ENCODE data around the gene GABRE. TPM values are rescaled to one million over a fixed set of nuclear protein-coding genes. Genes with fewer than 3 reads are reported as not detected.

Gene GABRE
- total RNA-seq, 1 experiment from 2014 or later: not detected

DNA sequence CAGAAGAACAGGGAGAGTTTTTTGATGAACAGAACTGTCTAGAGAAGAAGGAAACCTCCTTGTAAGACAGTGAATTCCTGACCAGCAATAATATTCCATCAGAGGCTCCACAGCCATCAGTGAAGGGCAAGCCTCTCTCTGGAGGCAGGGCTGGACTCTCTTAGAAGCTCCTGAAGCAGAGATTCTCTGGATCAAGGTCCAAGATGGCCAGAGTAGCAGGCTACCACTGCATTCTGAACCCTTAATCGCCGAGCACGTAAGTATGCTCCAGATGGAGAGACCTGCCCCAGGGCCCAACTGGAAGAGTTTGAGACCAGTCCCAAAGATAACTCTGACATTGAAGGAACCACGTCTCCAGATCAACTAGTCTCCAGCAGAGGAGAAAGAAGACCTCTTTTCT, 16.4 kb downstream of the GABRE start:
- no peak for DNase-seq
- no peaks in the 10 kb centered on the region for H3K4me1 ChIP-seq (ENCODE audit: low read length)
- H3K27ac ChIP-seq (ENCODE audit: low read length): no peak overlapping the region
- no peaks in the 10 kb centered on the region for H3K79me2 ChIP-seq (ENCODE audit: low read length)
- no peak overlapping the region for H3K4me2 ChIP-seq (ENCODE audit: low read depth, low read length, poor library complexity, severe bottlenecking)
- H3K4me3 ChIP-seq (ENCODE audit: low read length): no peak overlapping the region
- no peaks in the 10 kb centered on the region for H3K27me3 ChIP-seq (ENCODE audit: low read length)
- H3K9me2 ChIP-seq (replicated peaks; ENCODE audit: insufficient read depth, low read length): no peaks in the 10 kb centered on the region
- H3K36me3 ChIP-seq (ENCODE audit: insufficient read depth, low read length): no peaks in the 10 kb centered on the region
- no peak overlapping the region for H2AFZ ChIP-seq (ENCODE audit: low read length)
- H3K9ac ChIP-seq (ENCODE audit: low read length): no peak overlapping the region
- H4K20me1 ChIP-seq (ENCODE audit: insufficient read depth, low read depth, low read length): no peaks in the 10 kb centered on the region
- H3K9me3 ChIP-seq (ENCODE audit: low read length): no peaks in the 10 kb centered on the region

DNA sequence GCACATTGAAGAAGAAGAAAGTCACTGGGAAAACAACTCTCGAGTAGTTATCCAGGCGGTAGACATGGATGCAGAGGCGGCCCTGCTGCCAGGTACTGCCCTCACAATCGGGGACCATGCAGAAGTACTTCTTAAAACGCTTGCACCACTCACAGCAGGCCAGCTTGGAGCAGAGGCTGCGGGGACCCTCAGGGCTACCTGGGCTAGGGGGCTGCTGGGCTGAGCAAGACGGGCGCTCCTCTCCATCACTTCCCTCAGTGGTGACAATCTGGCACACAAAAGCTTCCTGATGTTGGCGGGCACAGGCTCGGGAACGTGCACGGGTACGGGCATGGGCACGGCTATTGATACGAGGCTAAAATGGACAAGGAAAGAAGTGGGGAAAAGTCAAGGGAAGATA, 19.7 kb downstream of the GABRE start:
- Histone ChIP-seq H3K4me1 (ENCODE audit: low read length) (no peaks in the 10 kb centered on the region), H3K9me3 (ENCODE audit: low read length) (no peaks in the 10 kb centered on the region), H2AFZ (ENCODE audit: low read length) (no peak overlapping the region), H3K9ac (ENCODE audit: low read length) (no peak overlapping the region), H3K36me3 (ENCODE audit: insufficient read depth, low read length) (no peaks in the 10 kb centered on the region), H3K9me2 (replicated peaks; ENCODE audit: insufficient read depth, low read length) (no peaks in the 10 kb centered on the region), H3K79me2 (ENCODE audit: low read length) (no peaks in the 10 kb centered on the region), H3K4me3 (ENCODE audit: low read length) (no peak overlapping the region), H4K20me1 (ENCODE audit: insufficient read depth, low read depth, low read length) (no peaks in the 10 kb centered on the region), H3K27me3 (ENCODE audit: low read length) (no peaks in the 10 kb centered on the region), H3K27ac (ENCODE audit: low read length) (no peak overlapping the region), H3K4me2 (ENCODE audit: low read depth, low read length, poor library complexity, severe bottlenecking) (no peak overlapping the region)
- no peak for DNase-seq

DNA sequence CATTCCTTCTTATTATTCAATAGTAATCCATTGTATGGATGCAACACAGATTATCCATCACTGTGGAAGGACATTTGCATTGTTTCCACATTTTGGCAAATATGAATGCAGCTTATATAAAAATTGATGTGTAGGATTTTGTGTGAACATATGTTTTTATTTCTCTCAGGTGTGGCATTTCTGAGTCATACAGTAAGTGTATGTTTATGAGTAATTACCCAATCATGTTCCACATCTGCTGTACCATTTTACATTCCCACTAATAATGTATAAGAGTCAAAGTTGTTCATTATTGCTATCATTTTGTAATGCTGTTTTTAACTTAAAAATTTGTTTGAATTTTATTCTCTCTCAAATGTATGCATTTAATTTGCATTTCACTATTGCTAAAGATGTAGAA, 36.3 kb downstream of the GABRE start:
- H4K20me1 ChIP-seq (ENCODE audit: insufficient read depth, low read depth, low read length): no peaks in the 10 kb centered on the region
- no peaks in the 10 kb centered on the region for H3K4me1 ChIP-seq (ENCODE audit: low read length)
- no peak overlapping the region for H2AFZ ChIP-seq (ENCODE audit: low read length)
- no peak overlapping the region for H3K4me2 ChIP-seq (ENCODE audit: low read depth, low read length, poor library complexity, severe bottlenecking)
- H3K9me2 ChIP-seq (replicated peaks; ENCODE audit: insufficient read depth, low read length): no peaks in the 10 kb centered on the region
- no peaks in the 10 kb centered on the region for H3K36me3 ChIP-seq (ENCODE audit: insufficient read depth, low read length)
- H3K9me3 ChIP-seq (ENCODE audit: low read length): no peaks in the 10 kb centered on the region
- H3K27me3 ChIP-seq (ENCODE audit: low read length): no peaks in the 10 kb centered on the region
- no peak for DNase-seq
- no peak overlapping the region for H3K27ac ChIP-seq (ENCODE audit: low read length)
- H3K79me2 ChIP-seq (ENCODE audit: low read length): no peaks in the 10 kb centered on the region
- no peak overlapping the region for H3K9ac ChIP-seq (ENCODE audit: low read length)
- H3K4me3 ChIP-seq (ENCODE audit: low read length): no peak overlapping the region

DNA sequence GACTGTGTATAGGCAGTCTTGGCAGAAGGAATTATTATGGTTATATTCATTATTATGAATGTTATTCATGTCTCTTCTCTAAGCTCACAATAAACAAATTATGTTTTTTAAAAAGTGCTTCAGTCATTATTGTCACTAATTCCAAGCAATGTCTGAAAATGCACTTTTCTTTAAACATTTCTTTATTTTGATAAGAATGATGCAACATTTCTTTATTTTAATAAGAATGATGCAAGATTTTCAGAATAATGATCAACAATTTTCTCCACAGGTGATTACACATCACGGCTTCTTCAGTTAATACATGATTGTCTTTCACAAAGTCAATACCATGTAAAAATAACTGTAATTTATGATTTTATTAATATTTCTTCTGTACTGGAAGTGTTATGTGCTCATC, 39.1 kb downstream of the GABRE start:
- H3K79me2 ChIP-seq (ENCODE audit: low read length): no peaks in the 10 kb centered on the region
- no peaks in the 10 kb centered on the region for H3K9me2 ChIP-seq (replicated peaks; ENCODE audit: insufficient read depth, low read length)
- no peak overlapping the region for H3K4me2 ChIP-seq (ENCODE audit: low read depth, low read length, poor library complexity, severe bottlenecking)
- H4K20me1 ChIP-seq (ENCODE audit: insufficient read depth, low read depth, low read length): no peaks in the 10 kb centered on the region
- no peak overlapping the region for H2AFZ ChIP-seq (ENCODE audit: low read length)
- H3K9me3 ChIP-seq (ENCODE audit: low read length): no peaks in the 10 kb centered on the region
- H3K4me1 ChIP-seq (ENCODE audit: low read length): no peaks in the 10 kb centered on the region
- H3K36me3 ChIP-seq (ENCODE audit: insufficient read depth, low read length): no peaks in the 10 kb centered on the region
- H3K27me3 ChIP-seq (ENCODE audit: low read length): no peaks in the 10 kb centered on the region
- H3K27ac ChIP-seq (ENCODE audit: low read length): no peak overlapping the region
- no peak overlapping the region for H3K9ac ChIP-seq (ENCODE audit: low read length)
- DNase-seq: no peak
- H3K4me3 ChIP-seq (ENCODE audit: low read length): no peak overlapping the region

DNA sequence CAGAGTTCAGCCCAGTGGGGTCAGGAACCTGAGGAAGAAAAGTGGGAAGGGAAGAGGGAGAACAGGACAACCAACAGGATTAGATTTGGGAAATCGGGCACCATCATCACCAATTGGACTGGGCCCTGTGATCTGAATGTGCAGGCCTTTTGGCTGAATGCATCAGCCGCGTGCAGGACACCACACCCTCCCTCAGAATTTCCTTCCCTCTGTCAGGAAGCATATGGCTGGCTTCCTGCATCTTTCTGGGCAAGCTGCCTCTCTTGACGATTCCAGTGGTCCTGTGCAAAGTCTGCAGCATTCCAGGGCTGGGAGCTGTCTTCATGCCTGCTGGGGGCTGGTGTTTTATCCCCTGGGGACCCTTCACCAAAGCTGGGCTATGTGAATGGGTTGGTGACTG, 45.4 kb downstream of the GABRE start:
- Histone ChIP-seq H3K36me3 (ENCODE audit: insufficient read depth, low read length) (no peaks in the 10 kb centered on the region), H2AFZ (ENCODE audit: low read length) (no peak overlapping the region), H3K9me3 (ENCODE audit: low read length) (no peaks in the 10 kb centered on the region), H3K4me3 (ENCODE audit: low read length) (no peak overlapping the region), H3K4me1 (ENCODE audit: low read length) (no peaks in the 10 kb centered on the region), H3K9me2 (replicated peaks; ENCODE audit: insufficient read depth, low read length) (no peaks in the 10 kb centered on the region), H3K4me2 (ENCODE audit: low read depth, low read length, poor library complexity, severe bottlenecking) (no peak overlapping the region), H3K79me2 (ENCODE audit: low read length) (no peaks in the 10 kb centered on the region), H4K20me1 (ENCODE audit: insufficient read depth, low read depth, low read length) (no peaks in the 10 kb centered on the region), H3K27ac (ENCODE audit: low read length) (no peak overlapping the region), H3K9ac (ENCODE audit: low read length) (no peak overlapping the region), H3K27me3 (ENCODE audit: low read length) (no peaks in the 10 kb centered on the region)
- DNase-seq: no peak

DNA sequence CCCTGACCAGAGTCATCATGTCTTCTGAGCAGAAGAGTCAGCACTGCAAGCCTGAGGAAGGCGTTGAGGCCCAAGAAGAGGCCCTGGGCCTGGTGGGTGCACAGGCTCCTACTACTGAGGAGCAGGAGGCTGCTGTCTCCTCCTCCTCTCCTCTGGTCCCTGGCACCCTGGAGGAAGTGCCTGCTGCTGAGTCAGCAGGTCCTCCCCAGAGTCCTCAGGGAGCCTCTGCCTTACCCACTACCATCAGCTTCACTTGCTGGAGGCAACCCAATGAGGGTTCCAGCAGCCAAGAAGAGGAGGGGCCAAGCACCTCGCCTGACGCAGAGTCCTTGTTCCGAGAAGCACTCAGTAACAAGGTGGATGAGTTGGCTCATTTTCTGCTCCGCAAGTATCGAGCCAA, 50.8 kb downstream of the GABRE start:
- Histone ChIP-seq H3K9me2 (replicated peaks; ENCODE audit: insufficient read depth, low read length) (no peaks in the 10 kb centered on the region), H3K36me3 (ENCODE audit: insufficient read depth, low read length) (no peaks in the 10 kb centered on the region), H3K4me1 (ENCODE audit: low read length) (no peaks in the 10 kb centered on the region), H3K79me2 (ENCODE audit: low read length) (no peaks in the 10 kb centered on the region), H3K9ac (ENCODE audit: low read length) (no peak overlapping the region), H3K9me3 (ENCODE audit: low read length) (no peaks in the 10 kb centered on the region), H3K27me3 (ENCODE audit: low read length) (no peaks in the 10 kb centered on the region), H3K27ac (ENCODE audit: low read length) (no peak overlapping the region), H2AFZ (ENCODE audit: low read length) (no peak overlapping the region), H4K20me1 (ENCODE audit: insufficient read depth, low read depth, low read length) (no peaks in the 10 kb centered on the region), H3K4me3 (ENCODE audit: low read length) (no peak overlapping the region), H3K4me2 (ENCODE audit: low read depth, low read length, poor library complexity, severe bottlenecking) (no peak overlapping the region)
- no peak for DNase-seq

DNA sequence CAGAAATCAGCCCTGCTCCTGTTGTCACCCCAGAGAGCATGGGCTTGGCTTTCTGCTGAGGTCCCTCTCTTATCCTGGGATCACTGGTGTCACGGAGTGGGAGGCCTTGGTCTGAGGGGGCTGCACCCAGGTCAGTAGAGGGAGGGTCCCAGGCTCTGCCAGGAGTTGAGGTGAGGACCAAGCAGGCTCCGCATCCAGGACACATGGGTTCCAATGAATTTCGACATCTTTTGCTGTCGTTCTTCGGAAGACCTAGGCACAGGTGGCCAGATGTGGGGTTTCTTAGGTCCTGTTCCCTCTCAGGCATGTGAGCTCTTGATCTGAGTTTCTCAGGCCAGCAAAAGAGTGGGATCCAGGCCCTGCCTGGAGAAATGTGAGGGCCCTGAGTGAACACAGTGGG, 51.8 kb downstream of the GABRE start:
- Histone ChIP-seq H3K4me3 (ENCODE audit: low read length) (no peak overlapping the region), H3K4me2 (ENCODE audit: low read depth, low read length, poor library complexity, severe bottlenecking) (no peak overlapping the region), H3K79me2 (ENCODE audit: low read length) (no peaks in the 10 kb centered on the region), H3K9ac (ENCODE audit: low read length) (no peak overlapping the region), H2AFZ (ENCODE audit: low read length) (no peak overlapping the region), H3K9me3 (ENCODE audit: low read length) (no peaks in the 10 kb centered on the region), H3K9me2 (replicated peaks; ENCODE audit: insufficient read depth, low read length) (no peaks in the 10 kb centered on the region), H4K20me1 (ENCODE audit: insufficient read depth, low read depth, low read length) (no peaks in the 10 kb centered on the region), H3K36me3 (ENCODE audit: insufficient read depth, low read length) (no peaks in the 10 kb centered on the region), H3K27me3 (ENCODE audit: low read length) (no peaks in the 10 kb centered on the region), H3K4me1 (ENCODE audit: low read length) (no peaks in the 10 kb centered on the region), H3K27ac (ENCODE audit: low read length) (no peak overlapping the region)
- no peak for DNase-seq

DNA sequence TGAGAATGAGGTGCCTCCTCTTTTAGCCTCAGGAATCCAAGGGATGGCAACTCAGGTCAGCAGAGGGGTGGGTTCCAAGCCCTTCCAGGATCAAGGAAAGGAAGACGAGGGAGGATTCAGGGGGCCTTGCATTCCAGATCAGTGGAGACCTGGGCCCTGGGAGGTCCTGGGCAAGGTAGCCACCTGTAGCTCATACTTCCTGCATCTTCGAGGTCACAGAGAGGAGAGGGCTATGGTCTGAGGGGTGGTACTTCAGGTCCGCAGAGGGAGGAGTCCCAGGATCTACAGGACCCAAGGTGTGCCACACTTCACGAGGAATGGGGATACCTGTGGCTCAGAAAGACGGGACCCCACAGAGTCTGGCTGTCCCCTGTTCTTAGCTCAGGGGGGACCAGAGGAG, 52.6 kb downstream of the GABRE start:
- Histone ChIP-seq H3K9ac (ENCODE audit: low read length) (no peak overlapping the region), H3K27me3 (ENCODE audit: low read length) (no peaks in the 10 kb centered on the region), H2AFZ (ENCODE audit: low read length) (no peak overlapping the region), H4K20me1 (ENCODE audit: insufficient read depth, low read depth, low read length) (no peaks in the 10 kb centered on the region), H3K9me3 (ENCODE audit: low read length) (no peaks in the 10 kb centered on the region), H3K4me2 (ENCODE audit: low read depth, low read length, poor library complexity, severe bottlenecking) (no peak overlapping the region), H3K9me2 (replicated peaks; ENCODE audit: insufficient read depth, low read length) (no peaks in the 10 kb centered on the region), H3K4me3 (ENCODE audit: low read length) (no peak overlapping the region), H3K36me3 (ENCODE audit: insufficient read depth, low read length) (no peaks in the 10 kb centered on the region), H3K27ac (ENCODE audit: low read length) (no peak overlapping the region), H3K4me1 (ENCODE audit: low read length) (no peaks in the 10 kb centered on the region), H3K79me2 (ENCODE audit: low read length) (no peaks in the 10 kb centered on the region)
- DNase-seq: no peak

DNA sequence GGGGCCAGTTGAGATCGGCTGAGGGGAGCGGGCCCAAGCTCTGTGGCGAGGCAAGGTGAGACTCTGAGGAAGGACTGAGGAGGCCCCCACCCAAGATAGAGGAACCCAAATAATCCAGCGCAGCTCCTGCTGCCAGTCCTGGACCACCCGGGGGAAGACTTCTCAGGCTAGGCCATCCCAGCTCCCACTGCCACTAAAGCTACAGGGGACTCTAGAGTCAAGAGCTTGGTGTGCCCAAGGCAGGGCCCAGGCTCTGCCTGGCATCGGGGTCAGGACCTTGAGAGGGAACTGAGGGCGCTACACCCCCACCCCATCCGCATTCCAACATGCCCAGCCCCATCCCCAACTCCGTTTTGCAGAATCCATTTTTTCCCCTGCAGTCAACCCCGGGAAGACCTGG, 53.2 kb downstream of the GABRE start:
- Histone ChIP-seq H3K27me3 (ENCODE audit: low read length) (no peaks in the 10 kb centered on the region), H3K9me3 (ENCODE audit: low read length) (no peaks in the 10 kb centered on the region), H3K27ac (ENCODE audit: low read length) (no peak overlapping the region), H3K9ac (ENCODE audit: low read length) (no peak overlapping the region), H3K4me3 (ENCODE audit: low read length) (no peak overlapping the region), H3K36me3 (ENCODE audit: insufficient read depth, low read length) (no peaks in the 10 kb centered on the region), H3K9me2 (replicated peaks; ENCODE audit: insufficient read depth, low read length) (no peaks in the 10 kb centered on the region), H2AFZ (ENCODE audit: low read length) (no peak overlapping the region), H3K4me2 (ENCODE audit: low read depth, low read length, poor library complexity, severe bottlenecking) (no peak overlapping the region), H4K20me1 (ENCODE audit: insufficient read depth, low read depth, low read length) (no peaks in the 10 kb centered on the region), H3K79me2 (ENCODE audit: low read length) (no peaks in the 10 kb centered on the region), H3K4me1 (ENCODE audit: low read length) (no peaks in the 10 kb centered on the region)
- no peak for DNase-seq
